Hepatocyte (in vitro differentiated cells): Measurements from ENCODE around the gene NXPH1. TPM values are rescaled to one million over a fixed set of nuclear protein-coding genes. Genes with fewer than 3 reads are reported as not detected.

Experiments used
- DNase-seq: peaks from one replicate; pipeline ENCODE4 v3.0.0-alpha.2; 2016; ENCODE audit warnings: low spot score
- H2AFZ ChIP-seq: fragments of 200-600 bp; sonication (generic); 2 replicates; pipeline ENCODE4 v1.6.0; 2016; ENCODE audit warnings: antibody characterized with exemption, mild to moderate bottlenecking
- H3K27ac ChIP-seq: fragments of 200-600 bp; sonication (generic); 2 replicates; pipeline ENCODE4 v1.5.1; 2016; ENCODE audit warnings: mild to moderate bottlenecking
- H3K27me3 ChIP-seq: fragments of 200-600 bp; sonication (generic); 2 replicates; pipeline ENCODE4 v1.6.1; 2016
- H3K36me3 ChIP-seq: fragments of 200-600 bp; sonication (generic); replicated peaks from 2 replicates; pipeline ENCODE4 v1.5.1; 2016; ENCODE audit warnings: low read depth; ENCODE audit not compliant: insufficient read depth
- H3K4me1 ChIP-seq: fragments of 200-600 bp; sonication (generic); 2 replicates; pipeline ENCODE4 v1.5.1; 2016; ENCODE audit warnings: mild to moderate bottlenecking, moderate library complexity; ENCODE audit not compliant: insufficient read depth
- H3K4me2 ChIP-seq: fragments of 200-600 bp; sonication (generic); 2 replicates; pipeline ENCODE4 v1.6.0; 2016
- H3K4me3 ChIP-seq: fragments of 200-600 bp; sonication (generic); 2 replicates; pipeline ENCODE4 v1.5.1; 2016; ENCODE audit warnings: mild to moderate bottlenecking
- H3K79me2 ChIP-seq: fragments of 200-600 bp; sonication (generic); 2 replicates; pipeline ENCODE4 v1.6.0; 2017; ENCODE audit warnings: mild to moderate bottlenecking
- H3K9me2 ChIP-seq: fragments of 200-600 bp; sonication (generic); replicated peaks from 2 replicates; pipeline ENCODE4 v1.6.0; 2017; ENCODE audit warnings: mild to moderate bottlenecking; ENCODE audit not compliant: insufficient read depth
- H3K9me3 ChIP-seq: fragments of 200-600 bp; sonication (generic); 2 replicates; pipeline ENCODE4 v1.5.1; 2016; ENCODE audit warnings: low read depth, mild to moderate bottlenecking
- H4K20me1 ChIP-seq: fragments of 200-600 bp; sonication (generic); 2 replicates; pipeline ENCODE4 v1.6.0; 2016; ENCODE audit warnings: mild to moderate bottlenecking; ENCODE audit not compliant: insufficient read depth, poor library complexity, severe bottlenecking
- EZH2 ChIP-seq: fragments of 200-600 bp; sonication (generic); IDR thresholded peaks from 2 replicates; pipeline ENCODE4 v1.6.1; 2016; ENCODE audit warnings: antibody characterized with exemption, mild to moderate bottlenecking, borderline replicate concordance
- EZH2phosphoT487 ChIP-seq: fragments of 200-600 bp; sonication (generic); IDR thresholded peaks from one replicate; pipeline ENCODE4 v1.6.1; 2018; ENCODE audit warnings: antibody characterized with exemption, mild to moderate bottlenecking, low read depth, moderate library complexity; ENCODE audit not compliant: unreplicated experiment, severe bottlenecking
- WGBS: methylation state at CpG from one replicate; pipeline ENCODE4 v1.1.6; 2016; ENCODE audit warnings: low lambda C conversion rate; ENCODE audit errors: missing lambda C conversion rate; 5-methylcytosine and 5-hydroxymethylcytosine counted together
- polyA plus RNA-seq: library from polyadenylated mRNA; unstranded; fragments of >200 nt; fragmentation: Nextera tagmentation; extraction: Ambion mirVana; gene quantifications from 2 replicates; pipeline ENCODE4 v1.2.1, GENCODE V29; 2016
- total RNA-seq: library from RNA; depleted of rRNA; stranded (reverse); fragments of >200 nt; gene quantifications from 2 replicates; pipeline ENCODE4 v1.2.3, GENCODE V29; 2014
- TF ChIP-seq, protein P1 (sequence below): fragments of 200-600 bp; sonication (generic); IDR thresholded peaks from 2 replicates; pipeline ENCODE4 v1.5.1; 2016; ENCODE audit warnings: antibody characterized with exemption, mild to moderate bottlenecking; ENCODE audit not compliant: poor library complexity

The NXPH1 gene
- total and polyA plus RNA-seq, 2 experiments from 2014 or later, result not detected

DNA sequence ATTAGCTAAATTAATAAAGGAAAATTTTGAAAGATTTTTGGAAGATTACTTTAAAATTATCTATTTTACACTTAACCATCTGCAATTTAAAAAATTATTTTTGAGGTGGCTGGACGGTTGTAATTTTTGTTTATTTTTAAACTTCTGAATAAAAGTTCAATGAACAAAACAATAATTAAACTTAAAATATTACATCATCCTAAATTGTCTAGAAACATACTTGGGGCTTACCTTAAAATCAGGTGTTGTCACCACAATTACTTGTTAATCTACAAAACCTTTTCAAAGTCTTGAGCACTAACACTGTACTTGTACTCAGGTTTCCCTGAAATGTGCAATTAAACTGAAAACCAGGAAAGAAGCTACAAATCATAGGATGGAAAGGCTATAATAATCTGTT, 328.3 kb downstream of the NXPH1 start:
- H3K9me2 ChIP-seq, result no peaks in the 10 kb centered on the region
- H3K36me3 ChIP-seq, result no peaks in the 10 kb centered on the region
- H3K4me3 ChIP-seq, result no peak overlapping the region
- TF ChIP-seq EZH2 (no peak), EZH2phosphoT487 (no peak)
- TF ChIP-seq, protein P1, sequence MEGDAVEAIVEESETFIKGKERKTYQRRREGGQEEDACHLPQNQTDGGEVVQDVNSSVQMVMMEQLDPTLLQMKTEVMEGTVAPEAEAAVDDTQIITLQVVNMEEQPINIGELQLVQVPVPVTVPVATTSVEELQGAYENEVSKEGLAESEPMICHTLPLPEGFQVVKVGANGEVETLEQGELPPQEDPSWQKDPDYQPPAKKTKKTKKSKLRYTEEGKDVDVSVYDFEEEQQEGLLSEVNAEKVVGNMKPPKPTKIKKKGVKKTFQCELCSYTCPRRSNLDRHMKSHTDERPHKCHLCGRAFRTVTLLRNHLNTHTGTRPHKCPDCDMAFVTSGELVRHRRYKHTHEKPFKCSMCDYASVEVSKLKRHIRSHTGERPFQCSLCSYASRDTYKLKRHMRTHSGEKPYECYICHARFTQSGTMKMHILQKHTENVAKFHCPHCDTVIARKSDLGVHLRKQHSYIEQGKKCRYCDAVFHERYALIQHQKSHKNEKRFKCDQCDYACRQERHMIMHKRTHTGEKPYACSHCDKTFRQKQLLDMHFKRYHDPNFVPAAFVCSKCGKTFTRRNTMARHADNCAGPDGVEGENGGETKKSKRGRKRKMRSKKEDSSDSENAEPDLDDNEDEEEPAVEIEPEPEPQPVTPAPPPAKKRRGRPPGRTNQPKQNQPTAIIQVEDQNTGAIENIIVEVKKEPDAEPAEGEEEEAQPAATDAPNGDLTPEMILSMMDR, result no peak
- no peaks in the 10 kb centered on the region for H3K27me3 ChIP-seq
- H3K27ac ChIP-seq, result no peak overlapping the region
- DNase-seq, result no peak
- no peaks in the 10 kb centered on the region for H3K79me2 ChIP-seq
- no peaks in the 10 kb centered on the region for H3K4me1 ChIP-seq
- H4K20me1 ChIP-seq, result no peaks in the 10 kb centered on the region
- H3K9me3 ChIP-seq, result no peaks in the 10 kb centered on the region
- no peak overlapping the region for H3K4me2 ChIP-seq
- no peak overlapping the region for H2AFZ ChIP-seq
- 76% methylated on average over 1 of the region's 1 CpG for WGBS

DNA sequence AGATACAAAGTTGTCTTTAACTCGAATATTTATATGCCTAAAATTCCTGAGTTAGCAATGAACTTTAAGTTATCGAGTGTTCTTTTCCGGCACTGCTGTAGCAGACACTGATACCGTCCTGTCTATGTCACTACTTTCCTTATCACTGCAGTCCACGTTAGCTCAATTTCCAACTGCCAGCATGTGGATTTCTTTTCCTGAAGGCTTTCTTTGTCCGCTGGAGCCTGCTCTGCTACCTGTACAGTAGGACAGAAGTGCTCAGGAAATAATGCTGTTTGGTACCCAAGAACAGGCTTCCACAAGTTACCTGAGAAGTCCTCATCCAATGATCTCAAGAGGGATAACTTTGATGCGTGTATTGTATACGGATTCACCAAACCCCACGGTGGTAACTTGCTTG, 329.4 kb downstream of the NXPH1 start:
- H3K4me3 ChIP-seq, result no peak overlapping the region
- H3K36me3 ChIP-seq, result no peaks in the 10 kb centered on the region
- no peaks in the 10 kb centered on the region for H3K4me1 ChIP-seq
- no peak for TF ChIP-seq EZH2
- TF ChIP-seq, protein P1, result no peak
- TF ChIP-seq EZH2phosphoT487, result no peak
- DNase-seq, result no peak
- H3K79me2 ChIP-seq, result no peaks in the 10 kb centered on the region
- no peak overlapping the region for H3K27ac ChIP-seq
- H2AFZ ChIP-seq, result no peak overlapping the region
- no peak overlapping the region for H3K4me2 ChIP-seq
- WGBS, result 78% methylated on average over 9 of the region's 9 CpGs
- no peaks in the 10 kb centered on the region for H3K9me3 ChIP-seq
- H3K27me3 ChIP-seq, result no peaks in the 10 kb centered on the region
- H3K9me2 ChIP-seq, result no peaks in the 10 kb centered on the region
- no peaks in the 10 kb centered on the region for H4K20me1 ChIP-seq

DNA sequence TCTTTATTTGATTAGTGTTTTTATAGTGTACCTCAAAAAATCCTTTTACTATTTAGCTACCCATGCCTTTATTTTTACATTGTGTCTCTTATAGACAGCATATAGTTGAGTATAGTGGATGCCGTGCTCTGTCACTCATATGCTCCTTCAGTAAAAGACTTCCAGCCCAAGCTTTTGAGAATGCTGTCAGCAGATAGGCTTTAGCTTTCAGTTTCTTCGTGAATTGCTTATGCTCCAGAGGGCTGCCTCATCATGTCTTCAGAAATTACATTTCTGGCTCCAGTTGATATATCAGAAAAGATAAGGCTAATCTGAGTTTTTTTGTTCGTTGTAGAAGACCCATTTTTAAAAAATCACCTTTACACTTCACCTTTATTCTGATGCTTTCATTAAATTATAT, 332.0 kb downstream of the NXPH1 start:
- Histone ChIP-seq H3K27ac (no peak overlapping the region), H4K20me1 (no peaks in the 10 kb centered on the region), H3K4me1 (no peaks in the 10 kb centered on the region), H3K9me2 (no peaks in the 10 kb centered on the region), H3K9me3 (no peaks in the 10 kb centered on the region), H3K79me2 (no peaks in the 10 kb centered on the region), H3K4me2 (no peak overlapping the region), H2AFZ (no peak overlapping the region), H3K27me3 (no peaks in the 10 kb centered on the region), H3K4me3 (no peak overlapping the region), H3K36me3 (no peaks in the 10 kb centered on the region)
- no peak for DNase-seq
- TF ChIP-seq, protein P1, result no peak
- TF ChIP-seq EZH2 (no peak), EZH2phosphoT487 (no peak)
- 81% methylated on average over 3 of the region's 3 CpGs for WGBS

DNA sequence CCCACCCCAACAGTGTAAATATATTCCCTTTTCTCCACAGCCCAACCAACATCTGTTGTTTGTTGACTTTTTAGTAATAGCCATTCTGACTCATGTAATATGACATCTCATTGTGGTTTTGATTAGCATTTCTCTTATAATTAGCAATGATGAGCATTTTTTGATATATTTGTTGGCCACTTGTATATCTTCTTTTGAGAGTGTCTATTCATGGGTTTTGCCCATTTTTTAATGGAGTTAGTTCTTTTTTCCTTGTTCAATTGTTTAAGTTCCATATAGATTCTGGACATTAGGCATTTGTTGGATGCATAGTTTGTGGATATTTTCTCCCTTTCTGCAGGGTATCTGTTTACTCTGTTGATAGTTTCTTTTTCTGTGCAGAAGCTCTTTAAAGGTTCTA, 340.1 kb downstream of the NXPH1 start:
- no peak overlapping the region for H3K4me3 ChIP-seq
- no peaks in the 10 kb centered on the region for H3K36me3 ChIP-seq
- no peak overlapping the region for H2AFZ ChIP-seq
- no peaks in the 10 kb centered on the region for H3K79me2 ChIP-seq
- H3K9me3 ChIP-seq, result no peaks in the 10 kb centered on the region
- H3K4me2 ChIP-seq, result no peak overlapping the region
- H3K27me3 ChIP-seq, result no peaks in the 10 kb centered on the region
- DNase-seq, result no peak
- no peaks in the 10 kb centered on the region for H3K9me2 ChIP-seq
- no peaks in the 10 kb centered on the region for H3K4me1 ChIP-seq
- no peak overlapping the region for H3K27ac ChIP-seq
- no peaks in the 10 kb centered on the region for H4K20me1 ChIP-seq
- TF ChIP-seq EZH2phosphoT487 (no peak), EZH2 (no peak)
- TF ChIP-seq, protein P1, result no peak
